Measurements from ENCODE around the gene SLC9B1. TPM values are rescaled to one million over a fixed set of nuclear protein-coding genes. Genes with fewer than 3 reads are reported as not detected.
A peak's percentile ranks its signal among the peaks of the same experiment; 100 is the strongest.

Gene SLC9B1
- total RNA-seq, 4 donors from 2014 or later: 0.25 to 2.8 (median 0.94) TPM

- no peaks in the 10 kb centered on the region for H3K27me3 ChIP-seq
- H3K4me3 ChIP-seq: no peak overlapping the region
- no peaks in the 10 kb centered on the region for H3K9me3 ChIP-seq
- no peak for ATAC-seq
- 82 to 92% methylated on average over 2 to 3 of the region's 3 CpGs for WGBS, 2 donors (ENCODE audit: low coverage in 1 of 2)
- no peak for TF ChIP-seq CTCF (IDR thresholded peaks at IDR 0.05)
- no peak for TF ChIP-seq POLR2AphosphoS5 (IDR thresholded peaks at IDR 0.05)
- TF ChIP-seq EP300 (IDR thresholded peaks at IDR 0.05): no peak
- no peaks in the 10 kb centered on the region for H3K4me1 ChIP-seq
- H3K27ac ChIP-seq: no peak overlapping the region
- H3K36me3 ChIP-seq: peaks cover 0 to 25% of the 10 kb centered on the region in 2 donors
Measured at GRCh38 chr4:103052779-103053178, 33.3 kb upstream of the SLC9B1 start.

- H3K4me1 ChIP-seq: no peaks in the 10 kb centered on the region
- WGBS, 2 donors (ENCODE audit: low coverage in 1 of 2): 79 to 100% methylated on average over 2 to 3 of the region's 3 CpGs
- no peak overlapping the region for H3K4me3 ChIP-seq
- no peaks in the 10 kb centered on the region for H3K27me3 ChIP-seq
- no peaks in the 10 kb centered on the region for H3K9me3 ChIP-seq
- no peak overlapping the region for H3K27ac ChIP-seq
- ATAC-seq: no peak
- TF ChIP-seq CTCF (IDR thresholded peaks at IDR 0.05) (no peak), POLR2A (IDR thresholded peaks at IDR 0.05) (no peak), EP300 (IDR thresholded peaks at IDR 0.05) (no peak), POLR2AphosphoS5 (IDR thresholded peaks at IDR 0.05) (no peak)
- H3K36me3 ChIP-seq: peaks cover 0 to 27% of the 10 kb centered on the region in 2 donors
Measured at GRCh38 chr4:103052145-103052544, 32.6 kb upstream of the SLC9B1 start.

GRCh38 chr4:103050736-103051436, 31.4 kb upstream of the SLC9B1 start:
- TF ChIP-seq CTCF (IDR thresholded peaks at IDR 0.05) (no peak), EP300 (IDR thresholded peaks at IDR 0.05) (no peak), POLR2A (IDR thresholded peaks at IDR 0.05) (no peak), POLR2AphosphoS5 (IDR thresholded peaks at IDR 0.05) (no peak)
- Histone ChIP-seq H3K27me3 (no peaks in the 10 kb centered on the region), H3K27ac (no peak overlapping the region), H3K4me3 (no peak overlapping the region), H3K4me1 (no peaks in the 10 kb centered on the region), H3K9me3 (no peaks in the 10 kb centered on the region), H3K36me3 (peaks cover 0 to 33% of the 10 kb centered on the region in 2 donors)
- 36 to 42% methylated on average over 2 of the region's 2 CpGs for WGBS, 2 donors (ENCODE audit: low coverage in 1 of 2)
- ATAC-seq: no peak

GRCh38 chr4:103046416-103047290, 27.1 kb upstream of the SLC9B1 start:
- Histone ChIP-seq H3K4me1 (no peaks in the 10 kb centered on the region), H3K36me3 (peaks cover 0 to 64% of the 10 kb centered on the region in 2 donors), H3K9me3 (no peaks in the 10 kb centered on the region), H3K27ac (no peak overlapping the region), H3K4me3 (no peak overlapping the region), H3K27me3 (no peaks in the 10 kb centered on the region)
- TF ChIP-seq EP300 (IDR thresholded peaks at IDR 0.05): no peak
- no peak for TF ChIP-seq POLR2A (IDR thresholded peaks at IDR 0.05)
- peak; percentile 42 to 69 (median 44) for TF ChIP-seq CTCF (IDR thresholded peaks at IDR 0.05)
- no peak for TF ChIP-seq POLR2AphosphoS5 (IDR thresholded peaks at IDR 0.05)
- WGBS, 2 donors (ENCODE audit: low coverage in 1 of 2): 42 to 49% methylated on average over 5 of the region's 5 CpGs
- ATAC-seq: peak; percentile 82
